DOHH2 (cell line): Measurements from ENCODE around the gene GREB1L.

ENCODE experiments used
- H3F3A ChIP-seq: fragments of 200-600 bp; sonication (generic), shearing (Covaris generic); 2 replicates; pipeline ENCODE4 v1.6.0; 2016; ENCODE audit warnings: antibody characterized with exemption, mild to moderate bottlenecking; ENCODE audit not compliant: control insufficient read depth, insufficient read depth
- H3K27ac ChIP-seq: fragments of 200-600 bp; sonication (generic); 2 replicates; pipeline ENCODE4 v1.5.1; 2014; ENCODE audit warnings: low read depth, mild to moderate bottlenecking, low read length, moderate library complexity
- H3K27me3 ChIP-seq: fragments of 200-600 bp; sonication (generic); 2 replicates; pipeline ENCODE4 v1.6.1; 2014; ENCODE audit warnings: mild to moderate bottlenecking, low read length, mixed read lengths; ENCODE audit not compliant: control insufficient read depth
- H3K36me3 ChIP-seq: fragments of 200-600 bp; sonication (generic); 2 replicates; pipeline ENCODE4 v1.6.1; 2014; ENCODE audit warnings: mild to moderate bottlenecking, low read length, moderate library complexity, mixed read lengths; ENCODE audit not compliant: control insufficient read depth
- H3K4me1 ChIP-seq: fragments of 200-600 bp; sonication (generic); 2 replicates; pipeline ENCODE4 v1.6.1; 2014; ENCODE audit warnings: mild to moderate bottlenecking, low read length, mixed read lengths; ENCODE audit not compliant: control insufficient read depth
- H3K4me2 ChIP-seq: fragments of 200-600 bp; sonication (generic); 2 replicates; pipeline ENCODE4 v1.6.0; 2014; ENCODE audit warnings: mild to moderate bottlenecking, low read length, moderate library complexity
- H3K4me3 ChIP-seq: fragments of 200-600 bp; sonication (generic); 2 replicates; pipeline ENCODE4 v1.5.1; 2014; ENCODE audit warnings: mild to moderate bottlenecking, low read length, mixed read lengths
- H3K79me2 ChIP-seq: fragments of 200-600 bp; sonication (generic); 2 replicates; pipeline ENCODE4 v1.6.1; 2014; ENCODE audit warnings: mild to moderate bottlenecking, low read length, mixed read lengths; ENCODE audit not compliant: control insufficient read depth
- H3K9me2 ChIP-seq: fragments of 200-600 bp; sonication (generic); replicated peaks from 2 replicates; pipeline ENCODE4 v1.6.1; 2014; ENCODE audit warnings: mild to moderate bottlenecking, low read length, mixed read lengths; ENCODE audit not compliant: control insufficient read depth
- H3K9me3 ChIP-seq: fragments of 200-600 bp; sonication (generic); 2 replicates; pipeline ENCODE4 v1.6.1; 2014; ENCODE audit warnings: antibody characterized with exemption, low read length, mixed read lengths; ENCODE audit not compliant: control insufficient read depth, insufficient read depth
- H4K20me1 ChIP-seq: fragments of 200-600 bp; sonication (generic); 2 replicates; pipeline ENCODE4 v1.6.0; 2014; ENCODE audit warnings: low read depth, mild to moderate bottlenecking, antibody characterized with exemption, low read length, moderate library complexity; ENCODE audit not compliant: control insufficient read depth, insufficient read depth
- EZH2phosphoT487 ChIP-seq: fragments of 200-600 bp; sonication (generic); IDR thresholded peaks from 2 replicates; pipeline ENCODE4 v1.6.1; 2017; ENCODE audit warnings: borderline replicate concordance, mild to moderate bottlenecking, antibody characterized with exemption, low read length, moderate library complexity, mixed read lengths
- TF ChIP-seq, protein P1 (sequence below): fragments of 200-600 bp; sonication (generic); IDR thresholded peaks from one replicate; pipeline ENCODE4 v1.5.1; 2014; ENCODE audit warnings: antibody characterized with exemption, mild to moderate bottlenecking, low read depth, low read length; ENCODE audit not compliant: poor library complexity, severe bottlenecking

GREB1L gene

DNA sequence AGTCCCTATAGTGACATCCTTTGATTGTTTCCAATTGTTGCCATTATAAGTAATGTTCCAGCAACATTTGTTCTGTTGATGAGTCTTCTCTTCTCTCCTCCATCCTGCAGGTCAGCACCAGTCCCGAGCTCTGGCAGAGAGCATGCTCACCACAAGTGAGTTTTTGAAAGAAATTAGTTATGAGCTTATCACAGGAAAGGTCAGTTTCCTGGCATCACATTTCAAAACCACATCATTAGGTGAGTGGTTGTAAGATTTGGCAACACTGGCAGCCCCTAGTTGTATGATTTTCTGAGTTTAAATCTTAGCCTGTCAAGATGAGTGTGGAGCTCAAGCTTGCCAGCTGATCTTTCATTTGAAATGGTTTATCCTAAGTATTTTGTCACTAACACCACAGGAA is 208.9 kb downstream of the GREB1L start:
- H3F3A ChIP-seq, result no peaks in the 10 kb centered on the region
- no peak overlapping the region for H3K27ac ChIP-seq
- peaks cover 12% of the 10 kb centered on the region for H3K27me3 ChIP-seq
- no peaks in the 10 kb centered on the region for H3K4me1 ChIP-seq
- H3K4me2 ChIP-seq, result no peak overlapping the region
- H3K36me3 ChIP-seq, result no peaks in the 10 kb centered on the region
- H3K4me3 ChIP-seq, result no peak overlapping the region
- no peaks in the 10 kb centered on the region for H3K9me3 ChIP-seq
- no peaks in the 10 kb centered on the region for H3K9me2 ChIP-seq
- TF ChIP-seq, protein P1, sequence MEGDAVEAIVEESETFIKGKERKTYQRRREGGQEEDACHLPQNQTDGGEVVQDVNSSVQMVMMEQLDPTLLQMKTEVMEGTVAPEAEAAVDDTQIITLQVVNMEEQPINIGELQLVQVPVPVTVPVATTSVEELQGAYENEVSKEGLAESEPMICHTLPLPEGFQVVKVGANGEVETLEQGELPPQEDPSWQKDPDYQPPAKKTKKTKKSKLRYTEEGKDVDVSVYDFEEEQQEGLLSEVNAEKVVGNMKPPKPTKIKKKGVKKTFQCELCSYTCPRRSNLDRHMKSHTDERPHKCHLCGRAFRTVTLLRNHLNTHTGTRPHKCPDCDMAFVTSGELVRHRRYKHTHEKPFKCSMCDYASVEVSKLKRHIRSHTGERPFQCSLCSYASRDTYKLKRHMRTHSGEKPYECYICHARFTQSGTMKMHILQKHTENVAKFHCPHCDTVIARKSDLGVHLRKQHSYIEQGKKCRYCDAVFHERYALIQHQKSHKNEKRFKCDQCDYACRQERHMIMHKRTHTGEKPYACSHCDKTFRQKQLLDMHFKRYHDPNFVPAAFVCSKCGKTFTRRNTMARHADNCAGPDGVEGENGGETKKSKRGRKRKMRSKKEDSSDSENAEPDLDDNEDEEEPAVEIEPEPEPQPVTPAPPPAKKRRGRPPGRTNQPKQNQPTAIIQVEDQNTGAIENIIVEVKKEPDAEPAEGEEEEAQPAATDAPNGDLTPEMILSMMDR, result no peak
- no peak for TF ChIP-seq EZH2phosphoT487
- no peaks in the 10 kb centered on the region for H3K79me2 ChIP-seq
- no peaks in the 10 kb centered on the region for H4K20me1 ChIP-seq

DNA sequence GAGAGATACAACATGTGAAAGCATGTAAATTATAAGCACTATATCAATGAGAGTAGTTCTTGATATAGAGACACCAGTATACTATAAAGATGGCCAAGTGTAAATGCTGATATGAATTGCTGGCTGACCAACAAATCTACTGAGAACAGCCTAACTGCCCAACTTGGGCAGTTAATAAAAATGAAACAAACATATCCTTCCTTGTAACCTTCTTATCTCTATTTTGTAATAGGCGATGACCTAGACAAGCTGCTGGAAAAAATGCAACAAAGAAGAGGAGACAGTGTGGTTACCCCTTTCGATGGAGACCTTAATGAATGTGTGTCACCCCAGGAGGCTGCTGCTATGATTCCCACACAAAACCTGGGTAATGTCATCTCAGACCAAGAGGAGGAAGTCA is 209.8 kb downstream of the GREB1L start:
- H3K79me2 ChIP-seq, result no peaks in the 10 kb centered on the region
- no peaks in the 10 kb centered on the region for H3K9me2 ChIP-seq
- H3K27ac ChIP-seq, result no peak overlapping the region
- H3K27me3 ChIP-seq, result peaks cover 12% of the 10 kb centered on the region
- no peaks in the 10 kb centered on the region for H3K4me1 ChIP-seq
- no peaks in the 10 kb centered on the region for H3K36me3 ChIP-seq
- TF ChIP-seq, protein P1, result no peak
- TF ChIP-seq EZH2phosphoT487, result no peak
- no peaks in the 10 kb centered on the region for H3F3A ChIP-seq
- H3K9me3 ChIP-seq, result no peaks in the 10 kb centered on the region
- H3K4me3 ChIP-seq, result no peak overlapping the region
- H4K20me1 ChIP-seq, result no peaks in the 10 kb centered on the region
- H3K4me2 ChIP-seq, result no peak overlapping the region

DNA sequence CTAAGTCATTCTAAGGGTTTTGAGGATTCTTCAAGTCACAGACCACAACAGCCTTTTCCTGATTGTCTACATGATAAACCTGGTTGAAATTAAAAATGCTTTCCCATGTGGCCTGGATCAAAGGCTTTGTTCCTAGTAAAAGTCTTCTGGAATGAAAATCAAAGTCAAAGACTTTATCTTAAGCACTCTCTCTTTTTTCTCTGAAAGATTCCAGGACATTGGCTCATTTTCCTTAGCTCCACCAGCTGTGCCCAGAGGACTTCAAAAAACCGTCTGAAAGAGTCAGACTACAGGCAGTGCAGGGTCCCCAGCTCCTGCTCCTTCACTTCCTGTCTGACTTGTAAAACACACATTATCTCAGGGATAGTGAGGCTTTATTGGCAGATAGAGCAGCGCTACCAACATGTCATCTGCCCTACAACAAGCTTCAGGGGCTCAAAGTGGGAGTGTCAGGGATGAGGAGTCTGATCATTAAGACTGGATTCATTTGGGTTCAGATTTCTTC is 210.3 kb downstream of the GREB1L start:
- H3K27ac ChIP-seq, result no peak overlapping the region
- H3K36me3 ChIP-seq, result no peaks in the 10 kb centered on the region
- no peaks in the 10 kb centered on the region for H3K9me2 ChIP-seq
- H4K20me1 ChIP-seq, result no peaks in the 10 kb centered on the region
- H3K9me3 ChIP-seq, result no peaks in the 10 kb centered on the region
- H3K4me2 ChIP-seq, result no peak overlapping the region
- peaks cover 12% of the 10 kb centered on the region for H3K27me3 ChIP-seq
- H3K4me1 ChIP-seq, result no peaks in the 10 kb centered on the region
- H3F3A ChIP-seq, result no peaks in the 10 kb centered on the region
- no peak overlapping the region for H3K4me3 ChIP-seq
- H3K79me2 ChIP-seq, result no peaks in the 10 kb centered on the region
- TF ChIP-seq, protein P1, result no peak
